GM18858 (cell line): Measurements from ENCODE around the gene PRR5L.
"Not testable (repeated sequence)": the region's sequence is repeated elsewhere in the genome, so short reads cannot be mapped to it uniquely, and the experiment has no call there.

Experiments used
- ATAC-seq: cut with Tn5 transposase; IDR thresholded peaks from one replicate; pipeline ENCODE4 v1.9.1; 2021; ENCODE audit not compliant: unreplicated experiment

The PRR5L gene

GRCh38 chr11:36488096-36488495 lies 192.0 kb downstream of the PRR5L start:
- peak; percentile 46 for ATAC-seq

GRCh38 chr11:36490026-36490806 lies 194.1 kb downstream of the PRR5L start:
- ATAC-seq = no peak

- ATAC-seq = peak; percentile 55
Measured at GRCh38 chr11:36492724-36493304, 196.7 kb downstream of the PRR5L start.

- no peak for ATAC-seq
Measured at GRCh38 chr11:36493332-36493731, 197.2 kb downstream of the PRR5L start.

- no peak for ATAC-seq
Measured at GRCh38 chr11:36498721-36499120, 202.6 kb downstream of the PRR5L start.

- ATAC-seq = no peak
Measured at GRCh38 chr11:36499315-36499714, 203.2 kb downstream of the PRR5L start.

GRCh38 chr11:36500315-36500721 lies 204.2 kb downstream of the PRR5L start:
- peak; percentile 96 for ATAC-seq

GRCh38 chr11:36501236-36501635 lies 205.1 kb downstream of the PRR5L start:
- no peak for ATAC-seq

GRCh38 chr11:36507824-36508489 lies 211.9 kb downstream of the PRR5L start:
- ATAC-seq = no peak

GRCh38 chr11:36508743-36509142 lies 212.7 kb downstream of the PRR5L start:
- no peak for ATAC-seq

- ATAC-seq = no peak
Measured at GRCh38 chr11:36509201-36509639, 213.1 kb downstream of the PRR5L start.

- ATAC-seq = peak; percentile 93
Measured at GRCh38 chr11:36509694-36510593, 213.9 kb downstream of the PRR5L start, which contains the start of gene TRAF6. TRAF6 (minus strand) TSS chr11:36510272; CDS start chr11:36501515, 8,757 bp downstream.

GRCh38 chr11:36510594-36510942 lies 214.5 kb downstream of the PRR5L start:
- ATAC-seq = no peak

GRCh38 chr11:36511062-36511461 lies 215.0 kb downstream of the PRR5L start:
- ATAC-seq = not testable (repeated sequence)

GRCh38 chr11:36512016-36512415 lies 215.9 kb downstream of the PRR5L start:
- ATAC-seq = no peak

- no peak for ATAC-seq
Measured at GRCh38 chr11:36513965-36514364, 217.9 kb downstream of the PRR5L start.
